NCI-H82 treated with DMSO at 0.1 percent for 48 hours (cell line): ENCODE results near the gene SCAP.
A peak's percentile ranks its signal among the peaks of the same experiment; 100 is the strongest.
"Not testable (repeated sequence)": the region's sequence is repeated elsewhere in the genome, so short reads cannot be mapped to it uniquely, and the experiment has no call there.

Source experiments
- DNase-seq: peaks from one replicate; lab custom pipeline; 2025; ENCODE audit not compliant: unreplicated experiment; lab: John Stamatoyannopoulos, UW

Gene SCAP

DNA sequence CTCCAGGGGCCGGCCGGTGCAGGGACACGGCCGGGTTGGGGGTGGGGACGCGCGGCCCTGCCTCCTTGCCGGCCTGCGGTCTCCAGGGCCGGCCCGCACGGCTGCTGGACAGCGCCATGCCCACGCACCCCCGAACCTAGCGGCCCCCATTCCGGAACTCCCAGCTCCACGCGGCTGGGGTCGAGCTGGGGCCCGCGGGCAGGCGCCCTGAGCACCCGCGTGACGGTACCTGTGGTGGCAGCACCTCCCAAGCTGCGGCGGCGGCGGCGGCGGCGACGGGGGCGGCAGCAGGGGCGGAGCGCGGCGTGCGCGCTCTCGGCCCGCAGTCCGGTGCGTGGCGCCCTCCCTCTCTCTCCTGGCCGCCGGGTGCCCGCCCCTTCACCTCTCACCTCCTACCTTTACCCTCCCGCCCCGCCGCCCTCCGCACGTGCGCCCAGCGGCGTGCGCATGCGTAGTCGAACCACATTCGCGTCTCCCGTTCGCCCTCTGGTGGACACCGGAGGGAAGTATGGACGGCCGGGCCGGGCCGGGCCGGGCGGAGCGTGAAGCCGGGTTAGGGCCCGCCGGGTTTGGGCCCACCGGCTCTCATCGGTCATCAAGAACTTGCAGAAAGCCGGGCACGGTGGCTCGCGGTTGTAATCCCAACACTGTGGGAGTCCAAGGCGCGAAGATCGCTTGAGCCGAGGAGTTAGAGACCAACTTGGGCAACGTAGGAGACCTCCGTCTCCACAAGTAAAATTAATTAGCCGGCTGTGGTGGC, at the start of gene SCAP:
Gene SCAP, minus strand, starts transcription at position 372 of the 760 bp plus-strand sequence. CDS start 32,948 bp downstream, outside the sequence.
- peak; percentile 26 for DNase-seq

DNA sequence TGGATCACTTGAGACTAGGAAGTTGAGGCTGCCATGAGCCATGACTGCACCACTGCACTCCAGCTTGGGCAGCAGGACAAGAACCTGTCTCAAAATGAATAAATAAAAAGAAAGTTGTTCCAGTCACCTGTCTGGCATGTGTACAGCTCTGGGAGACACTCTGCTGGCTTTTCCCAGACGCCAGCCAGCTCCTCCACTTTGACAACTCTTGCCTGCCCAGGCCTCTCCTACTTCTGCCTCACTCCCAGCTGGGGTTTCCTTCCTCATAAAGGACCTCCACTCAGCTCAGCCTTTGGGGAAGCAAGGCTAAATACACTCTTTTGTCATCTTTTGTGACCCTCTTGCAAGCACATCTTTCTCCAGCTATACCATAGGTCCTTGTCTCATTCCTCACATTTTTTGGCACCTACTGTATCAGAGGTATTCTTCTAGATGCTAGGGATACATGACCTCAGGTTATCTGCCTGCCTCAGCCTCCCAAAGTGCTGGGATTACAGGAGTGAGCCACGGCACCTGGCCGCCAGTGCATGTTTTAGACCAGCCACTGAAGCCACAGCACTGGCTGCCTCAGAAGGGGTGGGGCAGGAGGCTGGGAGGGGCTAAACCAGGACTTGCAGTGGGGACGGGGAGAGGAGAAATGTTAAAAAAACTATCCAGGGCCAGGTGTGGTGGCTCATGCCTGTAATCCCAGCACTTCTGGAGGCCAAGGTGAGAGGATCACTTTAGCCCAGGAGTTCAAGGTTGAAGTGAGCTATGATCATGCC, 47.8 kb upstream of the SCAP start:
- no peak for DNase-seq

GRCh38 chr3:47522082-47522987, 46.6 kb upstream of the SCAP start:
- DNase-seq, result peak; percentile 74

DNA sequence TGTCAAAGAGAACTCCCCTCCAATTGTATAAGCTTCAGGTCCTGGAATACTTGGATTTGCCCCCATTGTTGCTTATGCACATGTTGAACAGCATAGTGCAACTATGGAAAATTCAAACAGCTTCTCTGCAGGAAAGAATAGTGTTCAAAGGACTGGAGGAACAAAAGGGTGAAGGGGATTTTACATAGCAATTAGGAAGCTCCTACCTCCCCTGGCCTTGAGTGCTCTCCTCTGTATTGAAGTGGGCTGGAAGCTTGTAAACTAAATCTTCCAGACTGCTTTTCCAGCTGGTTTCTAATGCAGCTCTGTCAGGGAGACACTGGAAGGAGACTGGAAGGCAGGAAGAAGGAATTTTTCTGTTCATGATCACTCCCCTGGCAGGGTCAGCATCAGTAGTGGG, 45.0 kb upstream of the SCAP start:
- DNase-seq, result no peak

- no peak for DNase-seq
Measured at GRCh38 chr3:47517937-47518336, 42.2 kb upstream of the SCAP start.

DNA sequence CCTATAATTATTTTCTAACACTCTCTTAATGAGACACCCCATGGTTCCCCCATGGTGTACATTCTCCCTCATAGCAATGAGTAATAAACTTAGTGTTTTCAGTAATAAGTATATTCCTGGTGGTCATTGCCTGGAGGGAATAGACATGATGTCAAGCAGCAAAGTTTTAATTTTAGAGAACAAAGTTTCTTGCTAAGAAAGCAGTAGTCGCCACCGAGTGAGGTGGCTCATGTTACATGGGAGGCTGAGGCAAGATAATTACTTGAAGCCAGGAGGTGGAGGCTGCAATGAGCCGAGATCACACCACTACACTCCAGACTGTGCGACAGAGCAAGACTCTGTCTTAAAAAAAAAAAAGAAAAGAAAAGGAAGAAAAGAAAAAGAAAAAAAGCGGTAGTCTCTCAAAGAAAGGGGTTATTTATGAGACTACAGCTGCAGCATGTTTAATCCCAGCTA, 40.2 kb upstream of the SCAP start:
- peak; percentile 54 for DNase-seq

DNA sequence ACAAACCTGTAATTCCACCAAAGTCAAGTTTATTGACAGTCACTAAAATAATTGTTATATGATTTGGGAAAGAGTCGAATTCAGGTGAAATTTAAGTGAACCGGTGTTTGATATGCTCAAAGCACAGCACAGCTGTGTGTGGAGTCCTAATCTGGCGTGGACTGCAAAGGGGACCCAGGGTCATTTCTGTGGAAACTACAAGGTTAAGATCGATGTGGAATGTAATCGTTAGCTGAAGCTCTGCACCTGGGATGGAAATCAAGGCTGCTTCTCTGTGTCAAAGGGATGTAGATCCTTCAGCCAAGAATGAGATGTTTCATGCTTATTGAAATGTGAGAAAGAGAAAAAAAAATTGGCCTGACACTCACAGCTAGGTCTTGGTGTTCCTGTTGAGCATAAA, 39.4 kb upstream of the SCAP start:
- no peak for DNase-seq

DNA sequence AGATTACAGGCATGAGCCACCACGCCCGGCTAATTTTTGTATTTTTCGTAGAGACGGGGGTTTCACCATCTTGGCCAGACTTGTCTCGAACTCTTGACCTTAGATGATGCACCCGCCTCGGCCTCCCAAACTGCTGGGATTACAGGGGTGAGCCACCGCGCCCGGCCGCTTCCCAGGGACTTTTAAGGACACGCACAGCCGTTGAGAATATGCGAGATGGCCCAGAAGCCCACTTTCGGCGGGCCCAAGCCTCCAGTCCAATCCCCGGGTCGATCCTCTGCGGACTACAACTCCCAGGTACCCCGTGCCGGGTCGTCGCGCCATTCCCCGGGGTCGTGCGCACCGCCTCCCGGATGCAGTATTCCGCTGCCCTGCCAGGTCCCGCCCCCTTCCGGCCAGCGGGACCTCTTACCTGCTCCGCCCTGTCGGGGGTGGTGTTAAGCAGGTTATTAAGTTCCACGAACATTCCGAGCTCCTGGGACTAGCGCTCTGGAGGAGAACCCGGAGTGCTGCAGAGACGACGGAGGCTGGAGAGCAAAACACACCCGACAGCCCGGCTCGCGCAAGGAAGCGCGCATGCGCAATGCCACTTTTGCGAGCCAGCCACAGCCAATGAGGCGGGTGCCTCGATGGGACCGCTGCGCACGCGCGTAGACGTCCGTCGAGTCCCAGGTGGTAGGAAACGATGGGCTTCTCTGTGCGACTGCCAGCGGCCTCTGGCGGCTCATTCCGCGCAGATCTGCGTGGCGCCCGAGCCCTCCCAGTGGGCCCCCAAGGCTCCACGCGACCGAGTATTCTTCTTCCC, 37.6 kb upstream of the SCAP start, which contains the start of gene ELP6:
Gene ELP6, minus strand, starts transcription at position 588 of the 805 bp plus-strand sequence. Its CDS starts 122 bp downstream, at position 466.
- DNase-seq, result peak; percentile 92

- DNase-seq, result no peak
Measured at GRCh38 chr3:47512416-47513124, 36.8 kb upstream of the SCAP start.

- not testable (repeated sequence) for DNase-seq
Measured at GRCh38 chr3:47505267-47505666, 29.5 kb upstream of the SCAP start.

- no peak for DNase-seq
Measured at GRCh38 chr3:47504113-47504512, 28.4 kb upstream of the SCAP start.

GRCh38 chr3:47503033-47503432, 27.3 kb upstream of the SCAP start:
- no peak for DNase-seq

DNA sequence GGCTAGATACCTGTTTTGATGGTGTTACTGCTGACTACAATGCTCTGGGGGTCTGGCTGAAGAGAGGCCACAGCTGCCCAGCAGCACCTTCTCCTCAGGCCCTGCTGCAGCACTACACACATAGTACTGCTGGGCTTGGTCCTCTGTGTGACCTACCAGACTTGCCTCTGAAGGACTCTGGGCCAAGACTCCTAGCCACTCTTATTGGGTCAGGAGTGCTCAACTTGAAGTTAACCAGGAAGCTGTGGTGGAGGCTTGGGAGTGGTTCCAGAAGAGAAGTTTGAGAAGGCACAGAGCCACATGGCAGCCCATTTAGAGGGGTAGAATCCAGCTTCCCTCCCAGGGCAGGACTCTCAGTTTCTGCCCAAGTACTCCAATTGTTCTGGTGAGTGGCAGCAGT, 21.2 kb upstream of the SCAP start:
- DNase-seq, result no peak

DNA sequence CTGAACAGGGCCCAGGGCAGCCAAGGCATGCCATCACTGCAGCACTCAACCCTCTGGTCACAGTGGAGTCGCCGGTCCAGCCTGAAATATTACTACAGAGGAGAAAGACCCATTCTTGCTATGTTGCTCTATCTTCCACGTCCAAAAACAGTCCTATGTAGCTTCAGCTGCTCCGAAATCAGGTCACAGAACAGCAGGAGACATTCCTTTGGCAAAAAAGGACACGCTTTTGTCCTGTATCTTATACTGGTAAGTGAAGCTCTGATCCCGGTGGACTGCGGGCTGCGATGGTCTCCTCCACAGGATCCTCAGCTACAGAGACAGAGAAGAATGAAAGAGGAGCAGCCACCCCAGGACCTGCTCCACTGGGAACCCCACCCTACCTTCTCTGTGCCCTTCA, 20.1 kb upstream of the SCAP start:
- DNase-seq, result no peak

GRCh38 chr3:47495111-47495510, 19.4 kb upstream of the SCAP start:
- no peak for DNase-seq

DNA sequence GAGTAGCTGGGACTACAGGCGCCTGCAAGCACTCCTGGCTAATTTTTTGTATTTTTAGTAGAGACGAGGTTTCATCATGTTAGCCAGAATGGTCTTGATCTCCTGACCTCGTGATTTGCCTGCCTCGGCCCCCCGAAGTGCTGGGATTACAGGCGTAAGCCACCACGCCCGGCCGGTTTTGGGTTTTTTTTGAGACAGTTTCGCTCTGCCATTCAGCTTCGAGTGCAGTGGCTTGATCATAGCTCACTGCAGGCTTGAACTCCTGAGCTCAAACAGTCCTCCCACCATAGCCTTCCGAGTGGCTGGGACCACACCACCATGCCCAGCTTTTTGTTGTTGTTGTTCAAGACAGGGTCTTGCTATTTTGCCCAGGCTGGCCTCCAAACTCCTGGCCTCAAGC, 16.0 kb upstream of the SCAP start:
- no peak for DNase-seq

- DNase-seq, result no peak
Measured at GRCh38 chr3:47491186-47491585, 15.4 kb upstream of the SCAP start.

DNA sequence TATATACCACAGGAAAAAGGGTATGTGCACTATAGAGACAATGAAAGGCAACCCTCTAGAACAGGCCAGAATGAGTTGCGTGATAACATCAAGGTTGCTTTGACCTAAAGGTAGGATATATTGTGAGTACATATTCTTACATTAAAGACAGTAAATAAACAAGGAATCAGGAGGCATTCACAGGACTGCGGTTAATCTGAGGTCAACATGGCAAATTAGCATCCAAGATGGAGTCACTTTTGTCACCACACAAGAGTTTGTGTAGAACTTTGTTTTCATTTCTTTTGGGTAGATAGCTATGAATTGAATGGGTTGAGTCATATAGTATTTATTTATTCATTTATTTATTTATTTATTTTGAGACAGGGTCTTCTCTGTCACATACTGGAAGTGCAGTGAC, 11.5 kb upstream of the SCAP start:
- no peak for DNase-seq

- DNase-seq, result no peak
Measured at GRCh38 chr3:47485812-47486211, 10.1 kb upstream of the SCAP start.

- no peak for DNase-seq
Measured at GRCh38 chr3:47482366-47482765, 6.6 kb upstream of the SCAP start.
